ENCODE results near the gene NRXN2.

- TF ChIP-seq CTCF (IDR thresholded peaks at IDR 0.05; ENCODE audit: low read depth, low read length), result no peak
- TF ChIP-seq MAX (IDR thresholded peaks at IDR 0.05; ENCODE audit: low read depth, low read length), result no peak
- no peak for TF ChIP-seq POLR2A (IDR thresholded peaks at IDR 0.05; ENCODE audit: extremely low read depth, insufficient read length)
- no peak for TF ChIP-seq MYC (IDR thresholded peaks at IDR 0.05; ENCODE audit: low read depth, low read length)
These were observed 132.2 kb downstream of the NRXN2 start, which contains the start of gene SLC22A12 for GRCh38 chr11:64590763-64591221.
